Transverse colon (tissue), 4 donors: ENCODE measurements around the gene ADGRB2. TPM values are rescaled to one million over a fixed set of nuclear protein-coding genes. Genes with fewer than 3 reads are reported as not detected.

Experiments
- DNase-seq: peaks from one replicate; pipeline ENCODE4 v3.0.0-alpha.2; 2019
- H3K27ac ChIP-seq, 4 donors: fragments of 200-600 bp; sonication (generic); 2 replicates each; pipeline ENCODE4 v1.5.1; 2016 to 2018; ENCODE audit warnings: inconsistent platforms in 4 of 4
- H3K27me3 ChIP-seq: fragments of 200-600 bp; sonication (generic); 2 replicates; pipeline ENCODE4 v1.5.1; 2017; ENCODE audit warnings: inconsistent platforms
- H3K36me3 ChIP-seq, 4 donors: fragments of 200-600 bp; sonication (generic); 2 replicates each; pipeline ENCODE4 v1.5.1; 2017 to 2019; ENCODE audit warnings: inconsistent platforms in 4 of 4
- H3K4me1 ChIP-seq, 4 donors: fragments of 200-600 bp; sonication (generic); 2 replicates each; pipeline ENCODE4 v1.5.1; 2017 to 2020; ENCODE audit warnings: inconsistent platforms in 4 of 4
- H3K4me3 ChIP-seq, 4 donors: fragments of 200-600 bp; sonication (generic); 1 replicate in 1 of 4; 2 replicates in 3 of 4; pipeline versions ENCODE4 v1.5.1 to v1.6.1; 2017 to 2019; ENCODE audit warnings: inconsistent platforms in 4 of 4
- H3K9me3 ChIP-seq, 2 donors: fragments of 200-600 bp; sonication (generic); 2 replicates each; pipeline ENCODE4 v1.5.1; 2017 to 2019; ENCODE audit warnings: inconsistent platforms in 2 of 2
- CTCF ChIP-seq, 5 experiments: fragments of 200-600 bp in 3 of 5; fragments of 450-650 bp in 2 of 5; sonication (generic) in 3 of 5; IDR thresholded peaks; 1 replicate in 2 of 5; 2 replicates in 3 of 5; pipeline ENCODE4 v1.5.1; 2016 to 2017; ENCODE audit warnings: antibody characterized with exemption in 5 of 5, inconsistent platforms in 3 of 5, mild to moderate bottlenecking in 2 of 5, moderate library complexity in 1 of 5
- EP300 ChIP-seq: sonication (generic); formaldehyde crosslinking; IDR thresholded peaks from one replicate; pipeline ENCODE4 v1.6.1; 2017; ENCODE audit warnings: antibody characterized with exemption, low read depth
- POLR2A ChIP-seq: fragments of 450-650 bp; IDR thresholded peaks from one replicate; pipeline ENCODE4 v1.6.1; 2016; ENCODE audit warnings: antibody characterized with exemption, mild to moderate bottlenecking, moderate library complexity
- POLR2AphosphoS5 ChIP-seq, 3 donors: sonication (generic); formaldehyde crosslinking; IDR thresholded peaks; one replicate each; pipeline ENCODE4 v1.6.1; 2016; ENCODE audit warnings: antibody characterized with exemption in 3 of 3
- WGBS, 2 donors: methylation state at CpG; one replicate each; pipeline ENCODE4 v1.1.5; 2018; ENCODE audit warnings: low coverage in 1 of 2; 5-methylcytosine and 5-hydroxymethylcytosine counted together
- in situ Hi-C, 4 donors: fragments of 200-750 bp; cut with MboI; loops; one replicate each; pipeline versions ENCODE4 v1.15.0 to v1.15.1; 2017; ENCODE audit warnings: low sequenced_read_pairs in 3 of 4, low pct_ligation_motif_present in 1 of 4, low pct_unique_long_range_greater_than_20kb in 1 of 4
- intact Hi-C: fragments of 100-400 bp; cut with DNase I; formaldehyde crosslinking; loops from one replicate; pipeline ENCODE4 v1.15.1; 2023; ENCODE audit warnings: low total_unique reads
- total RNA-seq, 4 donors: library from RNA; depleted of rRNA; stranded (reverse); fragments of >200 nt; gene quantifications; one replicate each; pipeline ENCODE4 v1.1.0, GENCODE V29; 2016

ADGRB2 gene
- total RNA-seq, 4 donors from 2014 or later, result 0.55 to 4.2 (median 1.1) TPM; not detected in 1

DNA sequence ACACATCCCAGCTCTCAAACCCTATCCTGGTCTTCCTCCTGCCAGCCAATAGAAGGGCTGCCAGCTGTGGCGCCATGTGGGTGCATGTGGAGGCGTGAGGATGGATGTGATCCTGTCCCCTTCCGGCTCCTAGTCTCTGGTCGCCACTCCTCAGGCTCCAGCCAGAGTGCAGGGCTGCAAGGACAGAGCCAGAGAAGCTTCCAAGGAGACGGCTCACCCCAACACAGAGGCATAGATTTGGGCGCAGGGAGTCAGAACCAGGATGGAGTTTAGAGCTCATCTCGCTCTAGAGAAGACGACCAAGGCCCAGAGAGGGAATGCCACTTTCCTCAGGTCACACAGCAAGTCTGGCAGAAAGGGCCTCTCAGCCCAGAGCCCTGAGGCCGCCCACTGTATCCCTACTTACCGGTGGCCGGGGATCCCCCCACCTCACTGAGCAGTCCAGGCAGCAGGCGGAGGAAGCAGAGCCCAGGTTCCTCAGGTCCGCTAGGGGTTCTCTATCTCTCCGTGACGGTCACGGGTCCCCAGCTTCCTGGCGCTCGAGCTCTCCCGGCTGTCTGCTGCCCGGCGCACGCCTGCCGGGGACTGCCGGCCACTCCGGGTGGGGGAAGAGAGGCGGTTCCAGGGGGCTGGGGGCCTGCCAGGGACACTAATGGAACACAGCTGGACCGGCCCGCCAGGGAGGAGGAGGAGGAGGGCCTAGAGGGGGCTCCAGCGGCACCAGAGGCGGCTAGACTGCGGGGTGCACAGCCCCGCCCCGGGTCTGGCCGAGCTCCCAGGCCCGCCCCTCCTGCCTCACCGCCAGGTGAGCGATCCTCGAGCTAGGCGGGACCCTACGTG lies 60.5 kb downstream of the ADGRB2 start, which contains the start of gene COL16A1:
COL16A1 (minus strand) TSS at position 587 of the 840 bp plus-strand sequence. CDS start 1,824 bp downstream, outside the sequence.
- Histone ChIP-seq H3K36me3 (no peaks in the 10 kb centered on the region), H3K27ac (peak within 1 kb of the TSS; percentile 84 to 93 (median 87)), H3K9me3 (no peaks in the 10 kb centered on the region), H3K27me3 (peaks cover 13% of the 10 kb centered on the region), H3K4me3 (peak within 1 kb of the TSS; percentile 17 to 38 (median 32)), H3K4me1 (peaks cover 30 to 59% (median 42%) of the 10 kb centered on the region in 4 donors)
- intact Hi-C loops (no loop called here), in situ Hi-C loops (no loop called here)
- DNase-seq, result peak; percentile 63
- WGBS, 2 donors, result 20 to 48% methylated on average over 2 to 38 of the region's 40 CpGs
- TF ChIP-seq POLR2A (peak; percentile 41), EP300 (no peak), POLR2AphosphoS5 (IDR thresholded peaks at IDR 0.05) (peak; percentile 66 to 85 (median 72))

DNA sequence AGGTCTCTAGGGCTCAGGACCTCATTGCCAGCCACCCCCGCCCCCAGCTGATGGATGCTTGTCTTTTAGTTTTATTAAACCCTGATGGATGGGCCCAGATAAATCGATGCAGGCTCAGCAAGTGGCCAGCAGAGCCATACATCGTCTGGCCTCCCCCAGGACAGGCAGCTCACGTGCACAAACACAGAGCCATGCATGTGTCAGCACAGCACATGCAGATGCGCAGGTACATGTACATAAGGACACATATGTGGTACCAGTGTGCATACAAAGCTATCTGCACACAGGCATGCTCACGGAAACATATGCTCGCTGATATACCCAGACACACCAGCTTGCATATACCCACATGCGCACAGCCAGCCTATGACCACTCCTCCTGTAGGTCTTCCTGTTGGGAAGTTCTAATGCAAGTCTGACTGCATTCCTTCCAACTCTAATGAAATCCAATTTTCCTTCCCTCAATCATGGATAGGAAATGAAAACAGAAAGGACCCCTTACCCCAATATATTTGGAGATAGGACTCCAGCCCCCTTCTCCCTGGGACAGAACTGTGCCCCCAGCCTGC lies 61.2 kb downstream of the ADGRB2 start:
- Histone ChIP-seq H3K4me1 (peaks cover 30 to 59% (median 42%) of the 10 kb centered on the region in 4 donors), H3K27me3 (peaks cover 13% of the 10 kb centered on the region), H3K27ac (peak overlapping the region; percentile 84 to 93 (median 87)), H3K36me3 (no peaks in the 10 kb centered on the region), H3K4me3 (peak overlapping the region in 3 of 4 donors; percentile 32 to 38 (median 33)), H3K9me3 (no peaks in the 10 kb centered on the region)
- intact Hi-C loops (no loop called here), in situ Hi-C loops (no loop called here)
- WGBS, 2 donors, result 95% methylated on average over 5 of the region's 8 CpGs; no CpG with 5 or more reads in 1 of the 2 donors
- no peak for DNase-seq
- TF ChIP-seq CTCF (IDR thresholded peaks at IDR 0.05) (no peak), EP300 (no peak)

DNA sequence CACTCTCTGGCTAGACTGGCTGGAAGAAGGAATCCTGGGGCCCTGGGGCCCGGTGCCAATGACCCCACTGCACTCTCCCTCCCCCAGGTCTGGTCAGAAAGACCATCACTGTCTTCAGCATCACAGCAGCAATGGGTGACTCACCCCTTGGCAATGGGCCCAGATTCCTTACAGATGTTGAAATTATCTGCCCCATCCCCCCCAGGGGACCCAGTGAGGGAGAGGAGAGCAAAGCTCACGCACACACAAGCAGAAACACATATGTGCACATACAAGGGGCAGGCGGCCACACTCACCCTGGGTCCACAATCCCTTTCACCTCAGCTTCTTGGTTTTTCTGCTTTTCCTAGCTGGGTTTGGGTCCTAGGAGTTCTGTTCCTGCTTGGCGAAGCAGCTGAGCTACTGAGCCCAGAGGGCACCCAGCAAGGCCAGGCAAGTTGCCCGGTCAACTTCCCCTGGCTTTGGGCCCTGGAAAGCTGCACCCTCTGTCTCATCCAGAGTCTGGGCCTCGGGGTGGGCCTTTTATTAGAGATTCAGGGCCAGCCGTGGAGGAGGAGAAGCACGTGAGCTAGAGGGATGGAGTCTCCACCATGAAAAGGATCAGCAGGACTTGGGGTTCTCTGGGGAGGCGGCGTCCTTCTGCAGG lies 62.9 kb downstream of the ADGRB2 start:
- Histone ChIP-seq H3K4me3 (no peak overlapping the region), H3K4me1 (peaks cover 30 to 59% (median 42%) of the 10 kb centered on the region in 4 donors), H3K36me3 (no peaks in the 10 kb centered on the region), H3K27me3 (peaks cover 13% of the 10 kb centered on the region), H3K9me3 (no peaks in the 10 kb centered on the region), H3K27ac (peak overlapping the region; percentile 84 to 93 (median 87))
- intact Hi-C loops, result no loop called here
- DNase-seq, result peak; percentile 80
- WGBS, 2 donors, result 55% methylated on average over 10 of the region's 10 CpGs; no CpG with 5 or more reads in 1 of the 2 donors
- TF ChIP-seq CTCF (IDR thresholded peaks at IDR 0.05), result no peak
- TF ChIP-seq POLR2AphosphoS5 (IDR thresholded peaks at IDR 0.05), result peak; percentile 71 to 83 (median 83)
- in situ Hi-C loops, result no loop called here

GRCh38 chr1:31700468-31701090 lies 63.6 kb downstream of the ADGRB2 start:
- H3K4me3 ChIP-seq, result no peak overlapping the region
- H3K36me3 ChIP-seq, result no peaks in the 10 kb centered on the region
- intact Hi-C loops (no loop called here), in situ Hi-C loops (no loop called here)
- H3K9me3 ChIP-seq, result no peaks in the 10 kb centered on the region
- 66 to 73% methylated on average over 4 to 7 of the region's 7 CpGs for WGBS, 2 donors
- H3K4me1 ChIP-seq, result peaks cover 30 to 56% (median 42%) of the 10 kb centered on the region in 4 donors
- peak overlapping the region; percentile 84 to 93 (median 87) for H3K27ac ChIP-seq
- no peak for TF ChIP-seq POLR2A
- no peak for TF ChIP-seq CTCF (IDR thresholded peaks at IDR 0.05)
- TF ChIP-seq POLR2AphosphoS5 (IDR thresholded peaks at IDR 0.05), result no peak
- no peak for TF ChIP-seq EP300
- DNase-seq, result no peak
- peaks cover 13% of the 10 kb centered on the region for H3K27me3 ChIP-seq
